Measurements from ENCODE around the gene RAB1A. TPM values are rescaled to one million over a fixed set of nuclear protein-coding genes. Genes with fewer than 3 reads are reported as not detected.

RAB1A gene
- total RNA-seq, 1 donor from 2014 or later: 61.5 TPM

DNA sequence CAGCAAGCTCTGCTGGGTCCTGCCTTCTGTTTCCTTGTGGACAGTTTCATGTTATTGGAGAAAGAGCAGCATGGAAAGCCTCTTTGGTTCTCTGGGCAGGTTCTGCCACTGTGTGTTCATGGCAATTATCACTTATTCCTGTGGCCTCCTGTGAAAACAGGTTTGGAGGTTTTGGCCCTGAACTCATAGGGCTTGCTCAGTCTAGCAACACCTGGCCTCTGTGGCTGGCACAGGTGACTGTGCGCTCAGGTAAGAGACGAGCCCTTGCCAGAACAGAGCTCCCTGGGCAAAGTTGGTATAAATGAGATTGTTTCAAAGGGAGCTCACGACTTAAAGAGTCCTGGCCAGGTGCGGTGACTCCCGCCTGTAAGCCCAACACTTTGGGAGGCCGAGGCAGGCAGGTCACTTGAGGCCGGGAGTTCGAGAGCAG lies 68.0 kb downstream of the RAB1A start:
- no peak for DNase-seq (ENCODE audit: low read depth in 2 of 2)

DNA sequence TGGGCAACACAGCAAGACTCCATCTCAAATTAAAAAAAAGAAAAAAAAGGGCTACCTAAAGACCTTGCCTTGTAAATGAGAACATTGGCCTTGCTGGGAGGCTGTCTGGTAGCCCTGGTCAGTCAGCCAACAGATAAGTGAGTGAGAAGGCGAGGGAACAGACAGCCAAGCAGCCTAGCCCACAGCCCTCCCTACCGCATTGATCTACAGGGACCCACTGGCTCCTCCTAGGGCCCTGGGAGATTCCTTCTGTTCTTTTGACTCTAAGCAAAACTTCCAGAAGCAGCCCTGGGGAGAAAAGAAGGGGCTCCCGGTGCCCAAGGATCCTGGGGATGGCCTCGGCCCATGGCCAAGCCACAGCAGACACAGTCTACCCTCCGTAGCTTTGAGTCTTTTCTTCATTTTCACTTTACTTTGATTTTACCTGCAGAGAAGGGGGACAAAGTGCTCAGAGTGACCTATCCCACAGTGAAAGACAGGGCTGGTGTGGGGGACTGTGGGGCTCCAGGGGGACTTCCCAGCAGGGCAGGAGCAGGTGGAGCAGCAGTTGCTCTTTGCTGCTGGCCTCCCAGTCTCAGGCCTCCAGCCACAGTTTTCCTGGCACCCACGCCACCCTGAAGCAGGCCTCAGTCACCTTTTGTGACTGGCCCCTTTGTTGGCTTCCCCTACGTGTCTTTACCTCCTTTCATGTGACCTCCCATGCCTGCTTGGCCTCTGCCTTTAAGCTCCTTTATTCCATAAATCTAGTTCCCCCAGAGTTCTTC lies 68.6 kb downstream of the RAB1A start:
- DNase-seq (ENCODE audit: low read depth in 2 of 2): no peak

DNA sequence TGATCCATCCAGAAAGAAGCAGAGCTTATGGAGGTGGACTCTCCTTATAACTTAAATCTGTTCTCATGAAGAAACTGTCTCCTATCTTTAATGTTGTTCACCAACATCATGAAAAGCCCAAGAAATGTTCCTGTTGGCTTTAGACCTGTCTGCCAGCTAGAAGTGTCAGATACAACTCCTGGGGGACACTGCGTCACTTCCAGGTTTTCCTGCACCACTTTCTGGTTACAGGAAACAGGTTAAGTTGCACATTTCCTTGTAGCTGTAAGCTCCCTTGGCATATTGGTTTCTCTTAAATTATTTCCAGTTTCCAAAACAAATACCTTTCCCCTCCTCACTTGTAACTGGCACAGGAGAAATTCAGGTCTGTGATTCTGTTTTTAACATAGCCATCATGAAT lies 70.8 kb downstream of the RAB1A start:
- peak; percentile 74 to 81 for DNase-seq (ENCODE audit: low read depth in 2 of 2)

DNA sequence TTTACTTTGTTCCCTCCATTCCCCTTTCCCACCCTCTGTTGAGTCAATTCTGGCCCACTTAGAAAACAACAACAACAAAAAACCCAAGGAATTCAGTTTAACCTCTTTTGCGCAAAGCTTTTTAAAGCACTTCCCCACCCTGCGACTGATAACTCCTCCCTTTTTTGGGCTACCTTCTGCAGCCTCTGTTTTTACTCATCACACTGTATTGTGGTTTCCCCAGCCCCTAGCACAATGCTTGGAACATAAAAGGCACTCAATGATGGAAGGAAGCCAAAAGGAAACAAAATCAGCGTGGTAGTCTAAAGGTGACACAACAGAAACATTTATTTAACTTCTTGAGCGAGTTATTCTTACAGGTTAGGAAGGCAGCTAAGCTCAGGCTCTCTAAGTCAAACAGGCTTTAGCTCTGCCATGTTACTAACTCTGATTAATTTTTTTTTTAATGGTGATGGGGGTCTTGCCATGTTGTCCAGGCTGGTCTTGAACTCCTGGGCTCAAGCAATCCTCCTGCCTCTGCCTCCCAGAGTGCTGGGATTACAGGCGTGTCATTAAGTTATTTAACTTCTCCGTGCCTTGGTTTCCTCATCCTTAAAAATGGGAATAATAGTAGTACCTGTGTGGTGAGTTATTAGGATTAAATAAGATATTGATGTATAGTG lies 72.4 kb downstream of the RAB1A start:
- peak; percentile 78 to 85 for DNase-seq (ENCODE audit: low read depth in 2 of 2)

DNA sequence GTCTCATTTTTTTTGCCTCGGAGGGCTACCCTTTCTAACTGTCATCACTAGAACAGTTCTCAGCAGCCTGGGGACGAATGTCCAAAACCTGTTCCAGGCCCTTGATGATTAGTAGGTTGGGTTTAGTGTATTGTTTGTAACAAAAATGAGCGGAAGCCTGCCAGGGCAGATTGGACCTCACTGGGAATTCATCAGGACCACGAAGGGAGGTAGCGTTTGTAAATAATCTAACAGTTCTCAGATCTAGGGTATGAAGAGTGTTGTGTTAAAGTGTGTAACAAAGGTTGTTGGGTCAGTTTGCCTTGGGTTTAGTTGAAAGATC lies 72.9 kb downstream of the RAB1A start:
- DNase-seq (ENCODE audit: low read depth in 2 of 2): no peak

DNA sequence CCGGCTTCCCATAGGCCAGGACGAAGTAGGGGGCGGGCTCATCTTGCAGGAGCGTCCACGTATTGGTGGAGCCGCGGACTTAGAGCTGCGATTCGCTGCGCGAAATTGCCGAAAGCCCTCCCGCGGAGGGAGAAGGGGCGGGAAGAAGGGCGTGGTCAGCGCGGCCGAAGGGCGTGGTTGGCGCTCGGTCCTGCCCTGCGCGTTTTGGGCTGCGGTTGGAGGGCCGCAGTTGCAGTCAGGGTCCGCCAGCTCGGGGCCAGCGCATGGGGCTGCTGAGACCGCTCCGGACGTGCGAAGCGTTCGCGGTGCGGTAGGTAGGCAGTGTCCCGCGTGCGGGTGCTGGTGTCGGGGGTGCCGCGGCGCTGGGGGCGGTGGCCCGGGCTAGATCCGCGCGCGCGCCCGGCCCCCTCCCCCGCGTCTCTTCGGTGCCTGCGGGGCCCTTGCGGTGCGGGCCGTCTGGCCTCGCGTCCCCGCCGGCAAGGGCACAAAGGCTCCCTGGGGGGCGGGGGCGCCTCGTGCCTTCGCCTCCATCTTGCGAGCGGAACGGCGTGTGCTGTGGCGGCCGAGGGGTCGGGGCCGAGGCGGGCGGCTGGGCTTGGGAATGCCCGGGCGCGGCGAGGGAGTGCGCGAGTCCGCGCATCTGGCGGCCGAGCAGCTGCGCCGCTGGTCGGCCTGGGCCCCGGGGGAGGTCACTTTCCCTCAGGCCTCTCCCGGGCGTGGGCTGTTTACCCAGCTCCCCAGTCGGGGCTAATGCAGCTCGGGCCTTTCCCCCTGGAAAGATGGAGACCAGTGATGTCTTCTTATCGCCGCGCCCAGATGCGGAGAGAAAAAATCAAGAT lies 73.5 kb downstream of the RAB1A start, which contains the start of gene CEP68:
Gene CEP68, plus strand, starts transcription at position 202 of the 839 bp plus-strand sequence. CDS start 13,029 bp downstream, outside the sequence.
- DNase-seq (ENCODE audit: low read depth in 2 of 2): peak; percentile 98

DNA sequence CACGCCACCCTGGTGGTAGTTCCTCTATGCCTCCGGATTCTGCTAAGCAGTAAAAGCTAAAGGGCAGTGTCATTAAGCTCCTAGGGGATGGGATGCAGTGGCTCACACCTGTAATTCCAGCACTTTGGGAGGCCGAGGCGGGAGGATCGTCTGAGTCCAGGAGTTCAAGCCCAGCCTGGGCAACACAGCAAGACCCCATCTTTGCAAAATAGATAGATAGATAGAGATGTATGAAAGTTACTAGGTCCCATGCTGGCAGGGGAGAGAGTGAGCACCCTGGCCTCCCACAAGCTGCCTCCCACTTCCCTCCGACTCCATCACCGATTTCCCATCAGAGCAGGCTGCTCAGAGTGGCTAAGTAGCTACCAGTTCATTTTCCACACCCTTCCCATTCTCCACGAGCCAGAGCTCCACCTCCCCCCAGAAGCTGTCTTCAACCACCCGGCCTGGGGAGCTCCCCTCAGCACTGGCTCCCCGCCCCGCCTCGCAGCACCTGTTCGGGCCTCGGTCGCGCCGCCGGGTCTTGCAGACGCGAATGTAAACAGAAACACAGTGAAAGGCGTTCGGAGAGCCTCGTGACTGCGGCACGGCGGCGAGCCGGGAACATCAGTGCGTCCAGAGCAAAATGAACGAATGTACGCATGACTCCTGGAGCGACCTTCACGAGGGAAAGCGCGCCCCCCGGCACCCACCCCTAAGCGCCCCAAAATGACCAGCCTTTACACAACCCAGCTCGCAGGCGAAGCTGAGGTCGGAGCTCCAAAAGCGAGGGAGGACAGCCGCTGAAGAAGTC lies 74.3 kb downstream of the RAB1A start:
- DNase-seq (ENCODE audit: low read depth in 2 of 2): no peak

DNA sequence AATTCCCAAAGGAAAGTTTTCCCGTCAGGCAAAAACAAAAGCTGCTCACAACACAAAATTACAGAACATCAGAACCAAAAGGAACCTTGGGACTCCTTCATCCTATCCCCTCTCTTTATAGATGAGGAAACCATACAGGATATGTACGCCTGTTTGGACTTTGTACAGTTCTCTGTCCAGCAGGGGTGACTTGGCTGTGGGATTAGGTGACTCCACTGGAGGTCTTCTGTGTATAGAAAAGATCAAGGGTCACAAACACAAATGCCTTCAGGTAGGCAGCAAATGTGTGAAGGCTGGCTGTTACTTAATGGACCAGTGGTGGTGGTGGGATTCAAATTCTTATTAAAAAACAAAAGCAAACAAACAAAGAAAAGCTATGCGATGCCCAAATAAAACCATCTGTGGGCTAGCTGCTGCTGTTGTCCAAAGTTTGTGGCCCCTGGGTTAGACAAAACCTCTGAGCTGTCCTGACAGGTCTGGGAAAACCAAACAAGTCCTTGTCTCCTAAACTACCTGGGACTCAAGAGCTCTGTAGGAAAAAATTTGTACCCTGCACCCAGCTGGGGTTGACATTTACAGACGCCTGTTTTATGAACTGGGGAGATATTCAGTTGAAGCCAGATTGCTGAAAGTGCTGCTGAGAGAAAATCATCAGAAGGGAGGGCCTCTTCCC lies 75.0 kb downstream of the RAB1A start:
- no peak for DNase-seq (ENCODE audit: low read depth in 2 of 2)

DNA sequence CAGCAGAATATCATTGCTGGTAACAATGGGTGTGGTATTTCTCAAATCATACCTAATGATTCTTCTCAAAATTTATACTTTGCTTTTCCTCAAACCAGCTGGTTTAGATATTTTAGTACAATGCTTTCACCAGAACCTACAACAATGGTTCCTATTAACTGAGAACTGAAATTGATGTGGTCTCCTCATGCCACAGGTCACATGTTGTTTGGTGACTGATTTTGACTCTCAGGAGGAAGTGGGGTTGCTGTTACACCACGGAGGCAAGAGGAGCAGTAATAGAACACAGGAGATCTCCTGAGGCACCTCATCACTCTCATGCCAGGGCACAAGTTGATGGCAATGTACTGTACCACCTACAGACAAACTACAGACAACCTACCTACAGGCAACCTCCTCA lies 76.7 kb downstream of the RAB1A start:
- no peak for DNase-seq (ENCODE audit: low read depth in 2 of 2)

DNA sequence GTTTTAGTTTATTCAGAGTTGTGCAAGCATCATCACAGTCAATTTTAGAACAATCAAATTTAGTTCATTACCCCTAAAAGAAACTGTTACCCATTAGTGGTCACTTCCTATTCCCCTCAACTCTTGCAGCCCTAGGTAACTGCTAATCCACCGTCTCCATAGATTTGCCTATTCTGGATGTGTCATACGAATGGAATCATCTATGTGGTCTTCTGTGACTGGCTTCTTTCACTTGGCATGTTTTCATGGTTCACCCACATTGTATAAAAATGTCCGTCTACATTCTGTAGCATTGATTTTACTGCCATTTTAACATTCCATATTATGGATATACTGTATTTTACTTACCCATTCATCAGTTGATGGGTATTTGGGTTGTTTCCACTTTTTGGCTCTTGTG lies 79.0 kb downstream of the RAB1A start:
- DNase-seq (ENCODE audit: low read depth in 2 of 2): no peak

DNA sequence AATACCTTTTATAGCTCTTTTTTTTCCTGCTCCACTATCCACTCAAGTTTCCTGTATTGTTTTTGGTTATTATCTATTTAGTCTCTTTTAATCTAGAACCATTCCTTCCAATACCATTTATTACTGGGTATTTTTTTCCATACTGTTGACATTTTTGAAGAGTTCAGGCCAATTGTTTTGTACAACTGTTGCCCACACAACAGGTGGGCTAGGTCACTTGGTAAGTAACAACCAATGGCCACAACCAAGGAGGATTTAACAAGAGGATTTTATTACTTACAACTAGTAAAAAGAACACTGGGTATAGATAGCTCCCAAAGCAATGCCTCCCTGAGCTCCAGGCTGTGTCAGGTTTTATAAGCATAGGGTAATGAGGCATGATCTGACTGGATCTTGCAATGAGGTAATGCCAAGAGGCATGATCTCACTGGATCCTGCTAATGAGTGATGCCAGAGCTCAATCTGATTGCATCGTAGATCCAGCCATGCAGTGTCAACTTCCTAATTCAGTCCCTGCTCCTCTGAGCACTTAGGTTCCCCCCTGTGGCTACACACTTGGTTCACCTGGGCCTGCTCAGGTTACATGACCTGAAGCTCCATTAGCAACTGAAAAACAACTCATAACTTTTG lies 80.8 kb downstream of the RAB1A start:
- DNase-seq (ENCODE audit: low read depth in 2 of 2): no peak

DNA sequence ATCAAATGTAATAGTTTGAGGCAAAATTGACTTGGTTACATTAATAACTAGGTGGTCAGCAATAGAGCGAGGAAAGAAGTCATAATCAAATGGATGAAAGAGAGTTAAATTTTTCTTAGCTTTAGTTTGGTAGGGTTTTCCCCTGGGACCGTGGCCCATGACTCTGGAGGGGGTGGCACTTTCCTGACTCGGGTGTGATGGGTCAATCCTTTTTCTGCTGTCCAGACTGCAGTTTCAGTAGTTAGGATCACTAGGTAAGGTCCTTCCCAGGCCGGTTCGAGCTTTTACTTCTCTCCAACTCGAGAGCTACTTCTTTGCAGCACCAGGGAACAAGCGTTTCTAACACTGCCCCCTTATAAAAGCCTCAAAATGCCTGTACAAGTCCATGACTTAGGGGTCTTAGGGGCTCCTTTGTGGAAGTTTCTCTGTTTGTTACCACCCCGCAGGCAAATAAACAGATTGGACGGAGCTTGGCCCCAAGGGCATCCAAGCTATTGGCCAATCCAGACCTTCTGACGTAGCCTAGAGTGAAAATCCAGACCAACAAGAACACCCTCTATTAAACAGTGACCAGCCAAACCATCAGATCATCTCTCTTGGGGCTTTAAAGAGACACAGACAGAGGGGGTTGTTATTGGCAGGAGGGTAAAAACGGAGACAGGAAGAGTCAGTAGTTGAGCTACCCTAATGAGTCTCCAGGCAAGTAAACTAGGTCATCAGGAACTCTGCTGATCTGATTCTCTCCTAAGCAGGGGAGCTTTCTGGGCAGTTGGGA lies 83.1 kb downstream of the RAB1A start:
- DNase-seq (ENCODE audit: low read depth in 2 of 2): no peak

DNA sequence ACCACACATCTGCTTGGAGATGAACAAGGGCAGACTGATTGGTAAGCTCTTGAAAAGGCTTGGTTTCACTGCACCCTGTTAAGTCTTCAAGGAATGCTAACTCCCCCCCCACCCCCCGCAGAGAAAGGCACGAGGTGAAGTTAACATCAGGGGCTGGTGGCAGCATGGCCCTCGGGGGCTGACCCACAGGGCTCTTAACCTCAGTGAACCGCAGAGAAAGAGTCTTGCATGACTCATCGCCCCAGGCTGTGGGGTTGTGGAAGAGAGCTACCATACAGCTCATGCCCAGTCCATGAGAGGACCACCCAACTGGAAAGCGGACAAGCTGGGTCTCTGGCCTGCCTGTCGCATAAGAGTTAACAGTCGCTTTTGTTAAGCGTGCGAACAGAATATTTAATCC lies 84.3 kb downstream of the RAB1A start:
- no peak for DNase-seq (ENCODE audit: low read depth in 2 of 2)

DNA sequence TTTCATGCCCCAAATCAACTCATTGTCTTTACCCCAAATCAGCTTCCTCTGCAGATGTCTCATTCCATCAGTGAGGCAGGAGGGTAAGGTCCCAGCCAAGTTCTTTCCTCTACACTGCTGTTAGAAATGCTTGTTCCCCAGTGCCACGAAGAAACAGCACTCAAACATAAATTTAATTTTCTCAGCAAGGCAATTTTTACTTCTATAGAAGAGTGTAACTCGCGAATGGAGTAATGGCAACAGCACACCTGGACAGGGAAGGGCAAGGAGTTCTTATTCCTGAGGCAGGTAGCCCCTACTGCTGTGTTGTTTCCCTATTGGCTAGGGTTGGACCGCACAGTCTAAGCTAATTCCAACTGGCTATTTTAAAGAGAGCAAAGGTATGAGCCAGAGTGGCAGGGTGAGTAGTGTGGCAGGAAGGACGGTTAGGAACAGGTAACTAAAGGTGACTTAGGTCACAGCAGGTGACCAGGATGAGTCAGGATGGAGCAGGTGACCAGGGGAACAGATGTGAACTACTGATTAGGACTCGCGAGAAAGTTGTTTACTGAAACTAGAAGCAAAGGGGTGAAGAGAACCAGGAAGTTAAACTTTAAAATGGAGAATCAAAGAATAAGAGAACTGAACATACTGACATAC lies 85.7 kb downstream of the RAB1A start:
- no peak for DNase-seq (ENCODE audit: low read depth in 2 of 2)

DNA sequence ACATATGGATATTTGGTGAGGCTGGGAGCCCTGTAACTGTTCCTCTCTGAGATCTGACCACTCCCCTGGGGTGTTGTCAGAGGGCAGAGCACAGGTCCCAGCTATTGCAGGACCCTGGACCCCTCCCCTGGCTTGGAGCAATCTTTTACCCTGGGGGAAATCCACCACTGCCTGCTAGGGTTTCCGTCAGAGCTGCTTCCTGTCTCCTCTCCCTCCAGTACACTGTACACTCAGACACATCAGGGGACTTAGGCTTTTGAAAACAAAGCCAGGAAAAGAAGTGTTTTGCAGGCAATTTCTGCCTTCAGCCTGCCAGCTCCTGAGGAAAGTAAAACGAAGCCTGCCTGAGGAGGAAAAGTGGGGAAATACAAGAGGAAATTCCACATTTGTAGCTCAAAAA lies 86.9 kb downstream of the RAB1A start:
- peak; percentile 44 to 76 for DNase-seq (ENCODE audit: low read depth in 2 of 2)

DNA sequence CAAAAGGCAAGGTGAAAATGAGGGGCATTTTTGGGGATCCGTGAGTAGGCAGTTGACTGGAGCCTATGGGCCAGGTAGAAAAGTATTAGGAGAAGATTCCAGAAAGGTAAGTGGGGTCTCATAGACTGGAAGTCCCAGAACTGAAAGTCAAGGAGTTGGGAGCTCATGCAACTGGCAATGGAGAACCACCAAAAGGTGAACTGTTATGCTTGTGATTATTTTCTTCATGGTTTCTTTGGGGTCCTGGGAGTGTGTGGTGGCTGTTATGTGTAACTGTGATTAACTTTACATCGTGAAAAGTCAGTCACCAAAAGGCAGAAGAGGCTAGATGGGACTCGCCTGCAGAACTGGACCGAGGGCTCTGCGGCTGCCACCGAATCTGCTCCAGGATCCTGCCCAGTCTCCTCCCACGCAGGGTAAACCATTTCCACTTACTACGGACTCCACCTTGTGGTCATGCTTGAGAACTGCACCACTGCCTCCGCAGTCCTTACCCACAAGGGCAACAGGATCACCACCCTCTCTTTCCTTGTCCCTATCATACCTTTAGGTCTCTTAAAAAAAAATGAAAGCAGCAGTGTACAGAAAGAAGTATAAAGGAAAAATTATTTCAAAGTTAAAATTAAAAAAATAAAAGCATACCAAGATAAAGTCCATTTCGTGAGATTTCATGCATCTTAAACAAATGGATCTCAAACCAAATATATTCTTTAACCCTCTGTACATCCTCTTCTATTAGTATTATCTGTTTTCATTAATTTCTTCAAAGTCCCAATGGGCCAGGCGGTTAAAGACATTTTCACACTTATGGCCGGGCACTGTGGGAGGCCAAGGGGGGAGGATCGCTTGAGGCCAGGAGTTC lies 89.3 kb downstream of the RAB1A start:
- DNase-seq (ENCODE audit: low read depth in 2 of 2): peak; percentile 88 to 92

DNA sequence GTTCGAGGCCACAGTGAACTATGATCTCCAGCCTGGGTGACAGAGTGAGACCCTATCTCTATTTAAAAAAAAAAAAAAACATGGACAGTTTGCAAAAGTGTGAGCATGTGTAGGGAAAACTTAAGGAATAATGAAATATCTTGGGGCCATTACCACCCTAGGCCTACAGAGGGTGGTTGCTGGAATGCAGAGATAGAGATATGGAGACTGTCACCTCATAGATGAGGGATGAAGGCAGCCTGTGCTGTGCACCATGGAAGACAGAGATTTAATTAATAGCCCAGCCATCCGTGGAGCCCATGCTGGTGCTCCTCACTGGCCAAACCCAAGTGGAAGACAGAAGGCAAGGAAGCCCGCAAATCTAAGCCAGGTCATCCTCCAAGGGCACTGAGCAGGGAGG lies 90.3 kb downstream of the RAB1A start:
- no peak for DNase-seq (ENCODE audit: low read depth in 2 of 2)

DNA sequence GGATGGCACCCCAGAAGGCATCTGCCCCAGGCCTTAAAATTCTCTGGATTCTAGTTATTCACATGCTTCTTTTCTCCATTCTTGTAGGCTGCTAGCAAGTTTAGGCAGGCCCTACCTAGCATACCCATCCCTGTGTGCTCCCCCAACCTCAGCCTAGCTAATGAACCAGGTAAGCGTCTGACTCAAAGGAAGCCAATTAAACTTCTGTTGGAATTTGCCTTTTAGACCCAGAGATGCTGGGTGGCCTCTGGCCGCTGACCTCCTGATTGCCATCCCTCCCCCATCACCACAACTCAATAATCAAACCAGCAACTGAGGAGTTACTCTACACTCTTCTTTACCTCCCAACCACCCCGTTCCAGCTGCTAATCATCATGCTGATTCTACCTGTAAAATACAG lies 92.7 kb downstream of the RAB1A start:
- DNase-seq (ENCODE audit: low read depth in 2 of 2): no peak

All from lung microvascular endothelial cell (primary cell).